Measurements from ENCODE around the gene STEAP3.

Gene STEAP3, protein sequence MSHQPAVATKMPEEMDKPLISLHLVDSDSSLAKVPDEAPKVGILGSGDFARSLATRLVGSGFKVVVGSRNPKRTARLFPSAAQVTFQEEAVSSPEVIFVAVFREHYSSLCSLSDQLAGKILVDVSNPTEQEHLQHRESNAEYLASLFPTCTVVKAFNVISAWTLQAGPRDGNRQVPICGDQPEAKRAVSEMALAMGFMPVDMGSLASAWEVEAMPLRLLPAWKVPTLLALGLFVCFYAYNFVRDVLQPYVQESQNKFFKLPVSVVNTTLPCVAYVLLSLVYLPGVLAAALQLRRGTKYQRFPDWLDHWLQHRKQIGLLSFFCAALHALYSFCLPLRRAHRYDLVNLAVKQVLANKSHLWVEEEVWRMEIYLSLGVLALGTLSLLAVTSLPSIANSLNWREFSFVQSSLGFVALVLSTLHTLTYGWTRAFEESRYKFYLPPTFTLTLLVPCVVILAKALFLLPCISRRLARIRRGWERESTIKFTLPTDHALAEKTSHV

GRCh38 chr2:119223521-119224390, at the start of gene STEAP3:
TSS of gene STEAP3 (plus strand) at chr2:119223834. CDS start at chr2:119231013, 7,179 bp downstream.
- no peak within 1 kb of the TSS for H3K4me3 Mint-ChIP-seq
- no peaks in the 10 kb centered on the region for H3K9me3 Mint-ChIP-seq
- H3K27me3 Mint-ChIP-seq (ENCODE audit: low read depth): peaks cover 40% of the 10 kb centered on the region
- no peaks in the 10 kb centered on the region for H3K4me1 Mint-ChIP-seq (ENCODE audit: low read depth)
- DNase-seq (ENCODE audit: low spot score): peak; percentile 9
- no peak within 1 kb of the TSS for H3K27ac Mint-ChIP-seq
- H3K36me3 Mint-ChIP-seq (ENCODE audit: low read depth): no peaks in the 10 kb centered on the region

- H3K27me3 Mint-ChIP-seq (ENCODE audit: low read depth): no peaks in the 10 kb centered on the region
- H3K9me3 Mint-ChIP-seq: no peaks in the 10 kb centered on the region
- DNase-seq (ENCODE audit: low spot score): peak; percentile 19
- H3K4me3 Mint-ChIP-seq: no peak overlapping the region
- H3K36me3 Mint-ChIP-seq (ENCODE audit: low read depth): no peaks in the 10 kb centered on the region
- H3K27ac Mint-ChIP-seq: no peak overlapping the region
- H3K4me1 Mint-ChIP-seq (ENCODE audit: low read depth): no peaks in the 10 kb centered on the region
Observed at GRCh38 chr2:119174216-119174992, 49.2 kb upstream of the STEAP3 start.

DNA sequence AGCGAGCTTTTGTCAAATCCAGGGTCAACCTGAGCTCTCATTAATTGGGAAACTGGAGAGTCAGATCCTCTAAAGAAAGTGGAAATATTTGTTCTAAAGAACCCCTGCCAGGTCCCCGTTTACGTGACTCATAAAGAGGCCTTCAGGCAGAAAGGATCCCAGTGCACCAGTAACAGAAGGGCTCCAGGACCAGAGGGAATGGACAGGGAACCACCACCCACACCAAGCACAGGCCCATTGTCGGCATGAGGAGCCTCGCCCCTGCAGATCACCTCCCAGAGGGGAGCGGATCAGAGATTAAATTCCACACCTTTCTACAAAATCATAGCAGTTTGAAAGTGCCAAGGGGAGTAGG, 48.7 kb upstream of the STEAP3 start:
- no peaks in the 10 kb centered on the region for H3K36me3 Mint-ChIP-seq (ENCODE audit: low read depth)
- no peak overlapping the region for H3K4me3 Mint-ChIP-seq
- H3K4me1 Mint-ChIP-seq (ENCODE audit: low read depth): no peaks in the 10 kb centered on the region
- no peaks in the 10 kb centered on the region for H3K9me3 Mint-ChIP-seq
- no peak for DNase-seq (ENCODE audit: low spot score)
- no peak overlapping the region for H3K27ac Mint-ChIP-seq
- H3K27me3 Mint-ChIP-seq (ENCODE audit: low read depth): no peaks in the 10 kb centered on the region

DNA sequence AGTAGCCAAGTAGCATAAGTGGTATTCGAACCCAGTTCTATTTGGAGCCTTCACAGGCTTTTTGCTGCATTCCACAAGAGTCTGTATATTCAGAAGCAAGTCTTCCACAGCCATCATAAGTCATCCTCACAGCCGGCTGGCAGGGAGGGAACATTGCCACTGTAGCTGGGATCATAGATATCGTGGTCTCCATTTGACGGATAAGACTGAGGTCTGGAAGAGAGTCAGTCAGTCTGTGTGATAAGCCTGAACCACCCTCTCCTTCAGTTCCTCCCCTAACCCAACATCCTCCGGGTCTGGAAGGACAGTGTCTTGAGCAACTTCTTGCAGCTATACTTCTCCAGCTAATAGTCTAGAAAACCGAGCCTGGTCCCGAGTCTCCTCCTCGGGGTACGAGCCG, 48.1 kb upstream of the STEAP3 start:
- no peaks in the 10 kb centered on the region for H3K4me1 Mint-ChIP-seq (ENCODE audit: low read depth)
- no peak for DNase-seq (ENCODE audit: low spot score)
- no peaks in the 10 kb centered on the region for H3K9me3 Mint-ChIP-seq
- H3K36me3 Mint-ChIP-seq (ENCODE audit: low read depth): no peaks in the 10 kb centered on the region
- H3K27ac Mint-ChIP-seq: no peak overlapping the region
- no peaks in the 10 kb centered on the region for H3K27me3 Mint-ChIP-seq (ENCODE audit: low read depth)
- no peak overlapping the region for H3K4me3 Mint-ChIP-seq

- no peak for DNase-seq (ENCODE audit: low spot score)
- no peaks in the 10 kb centered on the region for H3K9me3 Mint-ChIP-seq
- H3K27me3 Mint-ChIP-seq (ENCODE audit: low read depth): no peaks in the 10 kb centered on the region
- no peak overlapping the region for H3K27ac Mint-ChIP-seq
- H3K4me3 Mint-ChIP-seq: no peak overlapping the region
- H3K36me3 Mint-ChIP-seq (ENCODE audit: low read depth): no peaks in the 10 kb centered on the region
- no peaks in the 10 kb centered on the region for H3K4me1 Mint-ChIP-seq (ENCODE audit: low read depth)
Observed at GRCh38 chr2:119177171-119177837, 46.3 kb upstream of the STEAP3 start.

DNA sequence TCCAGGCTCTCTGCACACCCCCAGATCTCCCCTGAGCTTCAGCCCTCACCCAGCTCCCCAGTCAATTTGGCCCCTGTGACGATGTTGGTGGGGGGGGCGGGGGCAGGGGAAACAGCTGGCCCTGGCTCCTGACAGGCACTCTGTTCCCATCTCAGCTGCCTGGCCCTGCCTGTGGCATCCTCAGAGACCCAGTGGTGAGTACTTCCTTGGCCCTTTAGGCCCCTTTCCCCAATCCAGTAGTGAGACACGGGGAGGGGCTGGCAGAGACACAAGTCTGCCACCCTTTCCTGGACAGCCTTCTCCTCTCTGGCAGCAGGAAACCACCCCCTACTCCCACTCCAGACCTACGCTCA, 45.8 kb upstream of the STEAP3 start:
- no peaks in the 10 kb centered on the region for H3K9me3 Mint-ChIP-seq
- no peaks in the 10 kb centered on the region for H3K4me1 Mint-ChIP-seq (ENCODE audit: low read depth)
- H3K27me3 Mint-ChIP-seq (ENCODE audit: low read depth): no peaks in the 10 kb centered on the region
- no peak overlapping the region for H3K27ac Mint-ChIP-seq
- no peak overlapping the region for H3K4me3 Mint-ChIP-seq
- no peaks in the 10 kb centered on the region for H3K36me3 Mint-ChIP-seq (ENCODE audit: low read depth)
- DNase-seq (ENCODE audit: low spot score): no peak

- Mint-ChIP-seq H3K36me3 (ENCODE audit: low read depth) (no peaks in the 10 kb centered on the region), H3K27ac (no peak overlapping the region), H3K4me3 (no peak overlapping the region), H3K9me3 (no peaks in the 10 kb centered on the region), H3K4me1 (ENCODE audit: low read depth) (no peaks in the 10 kb centered on the region), H3K27me3 (ENCODE audit: low read depth) (no peaks in the 10 kb centered on the region)
- DNase-seq (ENCODE audit: low spot score): no peak
Observed at GRCh38 chr2:119178776-119179175, 44.9 kb upstream of the STEAP3 start.

DNA sequence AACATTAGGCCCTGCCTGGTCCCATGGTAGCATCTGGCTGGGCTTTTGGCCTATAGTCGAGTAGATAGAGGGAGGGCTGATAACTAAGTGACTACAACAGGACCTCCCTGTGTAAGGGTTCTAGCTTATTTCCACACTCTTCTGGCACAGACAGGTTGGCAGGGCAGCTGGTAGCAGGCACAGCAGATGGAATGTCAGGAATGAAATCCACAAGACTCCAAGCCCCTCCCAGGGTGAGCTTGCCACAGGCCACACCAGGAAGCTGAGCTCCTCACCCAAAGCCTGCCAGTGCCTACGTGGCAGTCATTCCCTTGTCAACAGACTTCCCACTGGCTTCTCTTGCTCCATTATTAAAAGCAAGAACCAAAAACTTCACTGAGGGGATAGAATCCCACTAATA, 44.4 kb upstream of the STEAP3 start:
- no peaks in the 10 kb centered on the region for H3K4me1 Mint-ChIP-seq (ENCODE audit: low read depth)
- H3K27me3 Mint-ChIP-seq (ENCODE audit: low read depth): no peaks in the 10 kb centered on the region
- H3K27ac Mint-ChIP-seq: no peak overlapping the region
- no peak overlapping the region for H3K4me3 Mint-ChIP-seq
- no peaks in the 10 kb centered on the region for H3K9me3 Mint-ChIP-seq
- DNase-seq (ENCODE audit: low spot score): no peak
- no peaks in the 10 kb centered on the region for H3K36me3 Mint-ChIP-seq (ENCODE audit: low read depth)

- Mint-ChIP-seq H3K36me3 (ENCODE audit: low read depth) (no peaks in the 10 kb centered on the region), H3K4me1 (ENCODE audit: low read depth) (no peaks in the 10 kb centered on the region), H3K9me3 (no peaks in the 10 kb centered on the region), H3K27me3 (ENCODE audit: low read depth) (no peaks in the 10 kb centered on the region), H3K27ac (no peak overlapping the region), H3K4me3 (no peak overlapping the region)
- DNase-seq (ENCODE audit: low spot score): no peak
Observed at GRCh38 chr2:119179991-119180390, 43.6 kb upstream of the STEAP3 start.

GRCh38 chr2:119180892-119181291, 42.7 kb upstream of the STEAP3 start:
- no peaks in the 10 kb centered on the region for H3K9me3 Mint-ChIP-seq
- H3K36me3 Mint-ChIP-seq (ENCODE audit: low read depth): no peaks in the 10 kb centered on the region
- no peak overlapping the region for H3K4me3 Mint-ChIP-seq
- no peak overlapping the region for H3K27ac Mint-ChIP-seq
- no peaks in the 10 kb centered on the region for H3K4me1 Mint-ChIP-seq (ENCODE audit: low read depth)
- DNase-seq (ENCODE audit: low spot score): no peak
- no peaks in the 10 kb centered on the region for H3K27me3 Mint-ChIP-seq (ENCODE audit: low read depth)

DNA sequence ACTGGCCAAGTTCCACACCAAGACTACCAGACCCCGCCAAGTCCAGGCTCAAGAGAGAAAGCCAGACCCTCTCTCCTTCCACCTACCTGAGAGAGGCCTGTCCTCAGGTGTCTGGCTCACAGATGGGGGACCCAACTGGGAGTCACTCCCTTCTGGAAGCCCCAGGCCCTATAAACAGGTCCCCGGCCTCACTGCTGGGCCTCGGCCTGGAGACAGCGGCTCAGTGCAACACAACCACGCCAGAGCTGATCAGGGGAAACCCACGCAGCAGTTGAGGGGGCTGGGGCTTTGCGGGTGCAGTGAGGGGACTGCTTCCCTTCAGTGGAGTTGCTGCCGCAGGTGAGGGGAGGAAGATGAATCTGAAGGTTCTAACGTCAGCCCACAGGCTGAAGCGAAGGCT, 42.2 kb upstream of the STEAP3 start:
- no peaks in the 10 kb centered on the region for H3K4me1 Mint-ChIP-seq (ENCODE audit: low read depth)
- H3K27me3 Mint-ChIP-seq (ENCODE audit: low read depth): no peaks in the 10 kb centered on the region
- H3K4me3 Mint-ChIP-seq: no peak overlapping the region
- H3K9me3 Mint-ChIP-seq: no peaks in the 10 kb centered on the region
- DNase-seq (ENCODE audit: low spot score): no peak
- no peak overlapping the region for H3K27ac Mint-ChIP-seq
- H3K36me3 Mint-ChIP-seq (ENCODE audit: low read depth): no peaks in the 10 kb centered on the region

- Mint-ChIP-seq H3K36me3 (ENCODE audit: low read depth) (no peaks in the 10 kb centered on the region), H3K27ac (no peak overlapping the region), H3K9me3 (no peaks in the 10 kb centered on the region), H3K27me3 (ENCODE audit: low read depth) (no peaks in the 10 kb centered on the region), H3K4me3 (no peak overlapping the region), H3K4me1 (ENCODE audit: low read depth) (no peaks in the 10 kb centered on the region)
- DNase-seq (ENCODE audit: low spot score): no peak
Observed at GRCh38 chr2:119181791-119182445, 41.7 kb upstream of the STEAP3 start.

GRCh38 chr2:119184512-119184911, 39.1 kb upstream of the STEAP3 start:
- Mint-ChIP-seq H3K9me3 (no peaks in the 10 kb centered on the region), H3K4me1 (ENCODE audit: low read depth) (no peaks in the 10 kb centered on the region), H3K27ac (no peak overlapping the region), H3K27me3 (ENCODE audit: low read depth) (no peaks in the 10 kb centered on the region), H3K36me3 (ENCODE audit: low read depth) (no peaks in the 10 kb centered on the region), H3K4me3 (no peak overlapping the region)
- no peak for DNase-seq (ENCODE audit: low spot score)
